OCI-LY1 (cell line): Measurements from ENCODE around the gene ARID3A.

Experiments used
- H2AFZ ChIP-seq: fragments of 200-600 bp; sonication (generic), shearing (Covaris generic); 2 replicates; pipeline ENCODE4 v1.6.0; 2014; ENCODE audit warnings: antibody characterized with exemption, mild to moderate bottlenecking, low read length
- H3F3A ChIP-seq: fragments of 200-600 bp; sonication (generic), shearing (Covaris generic); 2 replicates; pipeline ENCODE4 v1.6.0; 2014; ENCODE audit warnings: mild to moderate bottlenecking, antibody characterized with exemption, low read length, moderate library complexity; ENCODE audit not compliant: insufficient read depth
- H3K27ac ChIP-seq: fragments of 200-600 bp; sonication (generic); 2 replicates; pipeline ENCODE4 v1.5.1; 2014; ENCODE audit warnings: low read length, mixed run types, mild to moderate bottlenecking, low read depth; ENCODE audit not compliant: poor library complexity, severe bottlenecking
- H3K27me3 ChIP-seq: fragments of 200-600 bp; sonication (generic); 2 replicates; pipeline ENCODE4 v1.6.0; 2014; ENCODE audit warnings: antibody characterized with exemption, mild to moderate bottlenecking, low read length, moderate library complexity; ENCODE audit not compliant: insufficient read depth
- H3K36me3 ChIP-seq: fragments of 200-600 bp; sonication (generic); 2 replicates; pipeline ENCODE4 v1.6.1; 2014; ENCODE audit warnings: mild to moderate bottlenecking, antibody characterized with exemption, low read length, moderate library complexity, mixed read lengths; ENCODE audit not compliant: insufficient read depth
- H3K4me1 ChIP-seq: fragments of 200-600 bp; sonication (generic); 2 replicates; pipeline ENCODE4 v1.5.1; 2014; ENCODE audit warnings: mild to moderate bottlenecking, low read length, moderate library complexity; ENCODE audit not compliant: insufficient read depth, severe bottlenecking
- H3K4me2 ChIP-seq: fragments of 200-600 bp; sonication (generic), shearing (Covaris generic); 2 replicates; pipeline ENCODE4 v1.6.1; 2014; ENCODE audit warnings: low read length
- H3K4me3 ChIP-seq: fragments of 200-600 bp; sonication (generic); 2 replicates; pipeline ENCODE4 v1.5.1; 2014; ENCODE audit warnings: low read length, low read depth, mild to moderate bottlenecking, mixed read lengths; ENCODE audit not compliant: poor library complexity, severe bottlenecking
- H3K79me2 ChIP-seq: fragments of 200-600 bp; shearing (Covaris generic); 2 replicates; pipeline ENCODE4 v1.6.1; 2016; ENCODE audit warnings: mixed run types, low read length, mixed read lengths; ENCODE audit not compliant: insufficient read depth
- H3K9ac ChIP-seq: fragments of 200-600 bp; sonication (generic), shearing (Covaris generic); 2 replicates; pipeline ENCODE4 v1.6.1; 2014; ENCODE audit warnings: mild to moderate bottlenecking, low read length, mixed read lengths
- H3K9me2 ChIP-seq: fragments of 200-600 bp; sonication (generic), shearing (Covaris generic); 2 replicates; pipeline ENCODE4 v1.6.1; 2014; ENCODE audit warnings: low read depth, mild to moderate bottlenecking, low read length, mixed read lengths
- H3K9me3 ChIP-seq: fragments of 200-600 bp; shearing (Covaris generic); 2 replicates; pipeline ENCODE4 v1.6.1; 2014; ENCODE audit warnings: low read length, mixed read lengths
- H4K20me1 ChIP-seq: fragments of 200-600 bp; sonication (generic), shearing (Covaris generic); 2 replicates; pipeline ENCODE4 v1.6.0; 2016; ENCODE audit warnings: mild to moderate bottlenecking, low read length; ENCODE audit not compliant: insufficient read depth
- EZH2 ChIP-seq: fragments of 200-600 bp; sonication (generic), shearing (Covaris generic); IDR thresholded peaks from 2 replicates; pipeline ENCODE4 v1.8.0; 2017; ENCODE audit warnings: borderline replicate concordance, mixed run types, mild to moderate bottlenecking, antibody characterized with exemption, low read length, moderate library complexity, mixed read lengths
- TF ChIP-seq, protein P1 (sequence below): fragments of 200-600 bp; sonication (generic), shearing (Covaris generic); IDR thresholded peaks from 2 replicates; pipeline ENCODE4 v1.5.1; 2017; ENCODE audit warnings: mild to moderate bottlenecking, antibody characterized with exemption, low read length, moderate library complexity, mixed read lengths

Gene ARID3A

DNA sequence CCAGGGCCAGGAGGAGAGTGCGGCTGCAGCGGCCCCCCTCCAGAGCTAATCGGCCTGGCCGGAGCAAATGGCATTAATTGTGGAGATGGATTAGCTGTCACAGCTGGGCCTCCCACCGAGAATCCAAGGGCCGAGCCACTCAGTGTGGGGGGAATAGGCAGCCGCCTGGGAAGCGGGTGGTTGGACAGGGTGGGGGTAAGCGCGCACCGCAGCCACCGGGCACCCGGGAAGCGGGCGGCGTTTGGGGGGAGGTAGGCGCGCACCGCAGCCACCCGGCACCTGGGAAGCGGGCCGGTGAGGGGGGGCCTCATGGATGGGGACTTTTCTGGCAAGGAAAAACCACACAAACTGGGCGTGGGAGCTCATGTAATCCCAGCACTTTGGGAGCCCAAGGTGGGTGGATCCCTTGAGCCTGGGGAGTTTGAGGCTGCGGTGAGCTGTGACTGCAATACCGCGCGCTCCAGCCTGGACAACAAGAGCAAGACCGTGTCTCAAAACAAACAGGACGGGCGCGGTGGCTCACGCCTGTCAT, 22.5 kb upstream of the ARID3A start:
- TF ChIP-seq, protein P1, sequence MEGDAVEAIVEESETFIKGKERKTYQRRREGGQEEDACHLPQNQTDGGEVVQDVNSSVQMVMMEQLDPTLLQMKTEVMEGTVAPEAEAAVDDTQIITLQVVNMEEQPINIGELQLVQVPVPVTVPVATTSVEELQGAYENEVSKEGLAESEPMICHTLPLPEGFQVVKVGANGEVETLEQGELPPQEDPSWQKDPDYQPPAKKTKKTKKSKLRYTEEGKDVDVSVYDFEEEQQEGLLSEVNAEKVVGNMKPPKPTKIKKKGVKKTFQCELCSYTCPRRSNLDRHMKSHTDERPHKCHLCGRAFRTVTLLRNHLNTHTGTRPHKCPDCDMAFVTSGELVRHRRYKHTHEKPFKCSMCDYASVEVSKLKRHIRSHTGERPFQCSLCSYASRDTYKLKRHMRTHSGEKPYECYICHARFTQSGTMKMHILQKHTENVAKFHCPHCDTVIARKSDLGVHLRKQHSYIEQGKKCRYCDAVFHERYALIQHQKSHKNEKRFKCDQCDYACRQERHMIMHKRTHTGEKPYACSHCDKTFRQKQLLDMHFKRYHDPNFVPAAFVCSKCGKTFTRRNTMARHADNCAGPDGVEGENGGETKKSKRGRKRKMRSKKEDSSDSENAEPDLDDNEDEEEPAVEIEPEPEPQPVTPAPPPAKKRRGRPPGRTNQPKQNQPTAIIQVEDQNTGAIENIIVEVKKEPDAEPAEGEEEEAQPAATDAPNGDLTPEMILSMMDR, result no peak
- no peak for TF ChIP-seq EZH2
- Histone ChIP-seq H3K9me2 (no peaks in the 10 kb centered on the region), H3K4me2 (no peak overlapping the region), H3K9ac (no peak overlapping the region), H3K9me3 (no peaks in the 10 kb centered on the region), H2AFZ (no peak overlapping the region), H3K79me2 (no peaks in the 10 kb centered on the region; the same call in 1 of the 2 replicates), H3K4me3 (no peak overlapping the region), H4K20me1 (no peaks in the 10 kb centered on the region), H3F3A (no peaks in the 10 kb centered on the region; the same call in 1 of the 2 replicates), H3K27me3 (no peaks in the 10 kb centered on the region), H3K4me1 (peaks cover 44% of the 10 kb centered on the region), H3K36me3 (peaks cover 18% of the 10 kb centered on the region; the same call in 1 of the 2 replicates), H3K27ac (no peak overlapping the region)

- Histone ChIP-seq H3K4me1 (peaks cover 44% of the 10 kb centered on the region), H3K27me3 (no peaks in the 10 kb centered on the region), H3K79me2 (no peaks in the 10 kb centered on the region; the same call in 1 of the 2 replicates), H3K27ac (no peak overlapping the region), H3K4me3 (no peak overlapping the region), H4K20me1 (no peaks in the 10 kb centered on the region), H3F3A (peaks cover 3% of the 10 kb centered on the region; the same call in 1 of the 2 replicates), H3K9me3 (no peaks in the 10 kb centered on the region), H3K9me2 (no peaks in the 10 kb centered on the region), H3K9ac (no peak overlapping the region), H3K36me3 (peaks cover 11% of the 10 kb centered on the region; the same call in 1 of the 2 replicates), H3K4me2 (no peak overlapping the region), H2AFZ (no peak overlapping the region)
- TF ChIP-seq, protein P1, result no peak
- no peak for TF ChIP-seq EZH2
Measured at GRCh38 chr19:904545-904944, 21.3 kb upstream of the ARID3A start.

DNA sequence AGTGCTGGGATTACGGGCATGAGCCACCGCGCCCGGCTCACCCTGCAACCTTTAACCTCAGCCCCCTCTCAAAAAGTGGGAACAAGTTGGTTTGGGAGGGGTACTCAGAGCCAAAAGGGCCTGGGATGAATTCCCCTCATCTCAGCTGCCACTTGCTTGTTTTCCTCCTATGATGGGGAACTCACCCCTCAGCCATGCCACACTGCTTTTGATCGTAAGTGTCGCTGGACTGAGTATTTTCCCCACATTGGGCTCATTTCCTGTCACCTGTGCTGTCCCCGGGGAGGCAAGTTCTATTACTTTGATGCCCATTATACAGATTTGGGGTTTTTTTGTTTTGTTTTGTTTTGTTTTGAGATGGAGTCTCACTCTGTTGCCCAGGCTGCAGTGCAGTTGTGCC, 19.4 kb upstream of the ARID3A start:
- TF ChIP-seq EZH2, result no peak
- TF ChIP-seq, protein P1, result no peak
- H4K20me1 ChIP-seq, result no peaks in the 10 kb centered on the region

More for the DNA sequence above, 19.4 kb upstream of the ARID3A start:
- no peak overlapping the region for H3K9ac ChIP-seq
- no peaks in the 10 kb centered on the region for H3K27me3 ChIP-seq
- H3K9me2 ChIP-seq, result no peaks in the 10 kb centered on the region
- 0 out of 2 replicates have a peak overlapping the region, but pooled peaks have one; percentile 1 for H3K4me2 ChIP-seq
- peaks cover 47% of the 10 kb centered on the region for H3K4me1 ChIP-seq
- H2AFZ ChIP-seq, result no peak overlapping the region
- no peak overlapping the region for H3K4me3 ChIP-seq
- H3K27ac ChIP-seq, result peak overlapping the region; percentile 98
- H3K79me2 ChIP-seq, result no peaks in the 10 kb centered on the region; the same call in 1 of the 2 replicates
- peaks cover 3% of the 10 kb centered on the region; the same call in 1 of the 2 replicates for H3F3A ChIP-seq
- peaks cover 10% of the 10 kb centered on the region; the same call in 1 of the 2 replicates for H3K36me3 ChIP-seq
- H3K9me3 ChIP-seq, result no peaks in the 10 kb centered on the region
